Measurements from ENCODE around the gene MAPK11.

The MAPK11 gene

GRCh38 chr22:50293441-50294318 lies 23.5 kb upstream of the MAPK11 start:
- DNase-seq: no peak

GRCh38 chr22:50292643-50293440 lies 22.7 kb upstream of the MAPK11 start:
- no peak for DNase-seq

- no peak for DNase-seq
Measured at GRCh38 chr22:50289942-50290630, 19.9 kb upstream of the MAPK11 start.

- no peak for DNase-seq
Measured at GRCh38 chr22:50289151-50289941, 19.2 kb upstream of the MAPK11 start.

- DNase-seq: no peak
Measured at GRCh38 chr22:50287731-50288130, 17.6 kb upstream of the MAPK11 start.

- no peak for DNase-seq
Measured at GRCh38 chr22:50286701-50287318, 16.6 kb upstream of the MAPK11 start.

- no peak for DNase-seq
Measured at GRCh38 chr22:50286275-50286674, 16.1 kb upstream of the MAPK11 start.

- no peak for DNase-seq
Measured at GRCh38 chr22:50285568-50286229, 15.5 kb upstream of the MAPK11 start.

- no peak for DNase-seq
Measured at GRCh38 chr22:50284479-50284878, 14.3 kb upstream of the MAPK11 start.

- DNase-seq: no peak
Measured at GRCh38 chr22:50283821-50284220, 13.6 kb upstream of the MAPK11 start.

GRCh38 chr22:50282361-50283155 lies 12.4 kb upstream of the MAPK11 start:
- DNase-seq: no peak

- DNase-seq: no peak
Measured at GRCh38 chr22:50281957-50282356, 11.8 kb upstream of the MAPK11 start.

GRCh38 chr22:50281384-50281760 lies 11.2 kb upstream of the MAPK11 start:
- DNase-seq: no peak

GRCh38 chr22:50280708-50281383 lies 10.7 kb upstream of the MAPK11 start:
- no peak for DNase-seq

GRCh38 chr22:50280022-50280707 lies 10.0 kb upstream of the MAPK11 start:
- DNase-seq: no peak

- DNase-seq: no peak
Measured at GRCh38 chr22:50278956-50279619, 8.9 kb upstream of the MAPK11 start.

- no peak for DNase-seq
Measured at GRCh38 chr22:50278461-50278860, 8.3 kb upstream of the MAPK11 start.

- DNase-seq: no peak
Measured at GRCh38 chr22:50277761-50278160, 7.6 kb upstream of the MAPK11 start.

GRCh38 chr22:50276143-50276542 lies 6.0 kb upstream of the MAPK11 start:
- no peak for DNase-seq
